ENCODE data around the gene TAX1BP1.

TAX1BP1 gene

DNA sequence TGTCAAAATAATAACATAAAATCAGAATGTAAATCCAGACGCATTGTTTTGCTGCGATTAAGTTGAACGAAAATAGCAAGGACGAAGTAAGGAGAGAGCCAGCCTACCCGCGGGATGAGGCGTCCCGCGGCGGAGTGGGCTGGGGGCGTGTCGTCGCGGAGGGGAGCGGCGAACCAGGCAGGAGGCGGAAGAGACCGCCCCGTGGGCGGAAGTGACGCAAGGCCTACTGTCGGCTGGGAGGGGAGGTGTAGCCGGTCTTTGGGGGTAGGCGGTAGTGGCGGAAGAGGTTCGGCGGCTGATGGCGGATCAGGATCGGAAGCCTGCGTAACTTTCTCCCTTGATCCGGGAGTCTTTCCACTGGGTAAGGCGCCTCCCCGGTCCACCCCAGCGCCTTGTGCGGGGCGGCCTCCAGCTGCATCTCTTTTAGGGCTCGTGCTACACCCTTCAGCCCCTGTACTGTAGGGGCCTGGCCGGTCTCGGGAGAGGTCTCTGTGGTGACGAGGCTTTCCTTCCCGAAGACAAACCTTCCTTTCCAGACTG is at the start of gene TAX1BP1:
TAX1BP1 (plus strand) TSS at position 254 of the 540 bp plus-strand sequence. CDS start 8,363 bp downstream, outside the sequence.
- peak; percentile 72 to 77 for DNase-seq (ENCODE audit: low read depth in 2 of 2)

DNA sequence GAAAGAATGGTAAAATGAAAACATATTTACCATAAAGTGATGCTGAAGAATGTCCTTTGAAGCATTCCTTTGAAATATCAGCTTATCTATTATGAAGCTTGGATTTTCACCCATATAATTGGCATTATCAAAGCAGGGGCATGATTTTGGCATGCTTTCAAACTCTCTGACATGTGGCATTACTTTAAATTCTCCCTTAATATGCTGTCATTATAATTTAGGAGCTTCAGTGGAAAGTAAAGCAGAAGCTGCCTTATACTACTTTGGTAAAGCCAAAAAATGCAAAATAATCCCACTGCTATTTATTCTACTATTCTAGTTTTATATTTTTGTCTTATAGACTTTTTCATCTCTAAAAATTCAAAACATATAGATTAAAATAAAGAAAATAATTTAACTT is 49.3 kb upstream of the TAX1BP1 start:
- no peak for DNase-seq (ENCODE audit: low read depth in 2 of 2)

DNA sequence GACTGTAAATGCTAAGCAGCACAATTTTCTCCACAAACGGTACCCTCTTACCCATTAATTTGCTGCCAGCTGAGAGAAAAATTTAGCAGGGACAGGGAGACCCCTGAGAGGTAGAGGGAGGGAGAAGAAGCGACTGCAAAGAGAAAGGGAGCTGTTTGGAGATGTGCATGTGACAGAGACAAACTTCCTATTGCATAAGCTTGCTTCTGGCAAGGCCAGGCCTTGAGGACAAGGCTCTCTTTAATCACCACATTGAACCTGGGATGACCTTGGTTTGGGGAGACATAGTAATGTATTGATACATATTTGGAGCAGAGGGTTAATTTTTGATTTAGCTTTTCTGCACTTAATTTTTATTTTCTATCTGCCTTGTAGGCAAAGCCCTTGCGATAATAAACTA is 46.2 kb upstream of the TAX1BP1 start:
- no peak for DNase-seq (ENCODE audit: low read depth in 2 of 2)

DNA sequence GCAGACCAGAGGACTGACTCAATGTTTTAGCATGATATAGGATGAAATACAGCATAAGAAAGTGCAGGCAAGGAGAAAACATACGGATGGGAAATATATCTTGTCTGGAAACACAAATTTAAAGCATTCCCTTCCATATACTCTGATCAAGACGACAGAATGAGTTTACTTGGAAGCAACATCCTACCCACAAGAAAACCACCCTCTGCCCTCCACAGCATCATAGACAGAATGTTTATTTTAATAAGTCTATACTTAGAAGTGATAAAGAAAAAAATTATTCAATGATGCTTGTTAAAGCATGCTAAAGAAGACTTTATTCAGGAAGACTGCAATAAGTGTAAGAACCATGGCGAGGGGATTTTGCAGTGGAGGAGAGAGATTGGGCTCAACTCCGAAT is 44.9 kb upstream of the TAX1BP1 start:
- DNase-seq (ENCODE audit: low read depth in 2 of 2), result no peak

DNA sequence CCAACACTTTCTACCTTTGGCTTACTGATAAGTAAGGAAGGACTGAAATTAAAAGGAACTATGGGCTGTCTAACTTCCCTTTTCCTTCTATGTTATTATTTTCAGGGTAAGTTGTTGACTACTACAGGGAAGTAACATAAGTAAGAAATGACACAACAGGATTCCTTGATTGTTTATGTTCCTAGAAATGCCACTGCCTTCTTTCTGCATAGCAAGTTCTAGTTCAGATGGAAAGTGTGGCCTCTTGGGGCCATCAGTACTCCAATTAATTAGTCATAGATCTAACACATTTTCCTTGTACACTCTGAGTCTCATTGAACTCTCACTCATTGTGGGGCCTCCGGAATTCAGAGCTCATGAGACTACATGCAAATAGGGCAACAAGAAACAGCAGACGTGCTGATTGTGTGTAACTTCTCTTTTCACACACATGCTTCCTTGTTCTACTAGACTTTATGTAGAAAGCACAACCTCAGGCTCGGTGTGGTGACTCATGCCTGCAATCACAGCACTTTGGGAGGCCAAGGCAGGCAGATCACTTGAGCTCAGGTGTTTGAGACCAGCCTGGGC is 42.0 kb upstream of the TAX1BP1 start:
- DNase-seq (ENCODE audit: low read depth in 2 of 2), result no peak

DNA sequence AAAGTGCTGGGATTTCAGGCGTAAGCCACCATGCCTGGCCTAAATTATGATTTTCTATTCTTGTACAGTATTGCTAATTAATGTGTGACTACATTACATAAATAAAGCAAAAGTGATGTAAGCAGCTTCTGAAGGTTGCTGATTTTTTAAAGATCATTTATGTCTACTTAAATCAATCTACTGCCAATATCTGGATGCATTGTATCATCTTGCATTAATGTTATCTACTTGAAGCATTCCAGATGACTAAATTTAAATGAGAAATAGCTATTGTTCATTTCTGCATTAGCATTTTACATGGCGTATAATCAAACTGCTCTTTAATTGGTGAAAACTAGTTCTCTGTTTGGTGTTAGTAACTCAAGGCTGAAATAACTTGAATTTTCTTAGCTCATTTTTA is 40.2 kb upstream of the TAX1BP1 start:
- no peak for DNase-seq (ENCODE audit: low read depth in 2 of 2)

DNA sequence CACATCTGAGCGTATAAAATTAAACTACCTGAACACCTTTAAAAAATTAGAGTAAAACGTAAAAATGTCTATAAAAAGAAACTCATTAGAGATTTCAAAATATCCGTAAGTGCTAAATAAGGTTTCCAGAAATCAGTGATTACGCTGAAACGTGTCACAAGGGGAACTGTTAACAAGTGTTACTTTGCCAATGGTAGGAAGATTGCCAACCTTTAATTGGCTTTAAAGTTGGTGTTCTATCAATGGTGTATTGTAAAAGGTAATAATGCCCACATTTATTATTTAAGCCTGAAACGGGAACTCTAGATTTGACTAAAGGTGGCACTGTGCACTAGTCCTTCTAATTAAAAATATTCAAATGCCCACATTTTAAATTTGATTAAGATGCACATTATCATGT is 39.5 kb upstream of the TAX1BP1 start:
- no peak for DNase-seq (ENCODE audit: low read depth in 2 of 2)

DNA sequence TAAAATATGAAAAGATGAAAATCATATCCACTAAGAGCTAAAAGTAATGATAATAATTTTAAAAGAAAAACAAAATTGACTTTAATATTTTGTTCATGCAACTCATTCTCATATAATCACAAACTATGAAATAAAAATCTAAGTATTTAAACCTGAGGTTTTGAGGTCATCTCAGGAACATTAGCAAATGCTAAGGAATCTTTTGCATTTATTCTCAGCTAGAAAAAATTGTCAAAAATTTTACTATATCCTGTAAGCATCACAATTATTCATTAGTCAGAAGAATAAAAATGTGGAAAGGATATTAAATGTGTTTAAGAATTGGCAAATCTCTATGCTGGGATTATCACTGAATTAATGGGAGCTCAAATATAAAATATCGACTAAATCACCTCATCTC is 36.8 kb upstream of the TAX1BP1 start:
- no peak for DNase-seq (ENCODE audit: low read depth in 2 of 2)

DNA sequence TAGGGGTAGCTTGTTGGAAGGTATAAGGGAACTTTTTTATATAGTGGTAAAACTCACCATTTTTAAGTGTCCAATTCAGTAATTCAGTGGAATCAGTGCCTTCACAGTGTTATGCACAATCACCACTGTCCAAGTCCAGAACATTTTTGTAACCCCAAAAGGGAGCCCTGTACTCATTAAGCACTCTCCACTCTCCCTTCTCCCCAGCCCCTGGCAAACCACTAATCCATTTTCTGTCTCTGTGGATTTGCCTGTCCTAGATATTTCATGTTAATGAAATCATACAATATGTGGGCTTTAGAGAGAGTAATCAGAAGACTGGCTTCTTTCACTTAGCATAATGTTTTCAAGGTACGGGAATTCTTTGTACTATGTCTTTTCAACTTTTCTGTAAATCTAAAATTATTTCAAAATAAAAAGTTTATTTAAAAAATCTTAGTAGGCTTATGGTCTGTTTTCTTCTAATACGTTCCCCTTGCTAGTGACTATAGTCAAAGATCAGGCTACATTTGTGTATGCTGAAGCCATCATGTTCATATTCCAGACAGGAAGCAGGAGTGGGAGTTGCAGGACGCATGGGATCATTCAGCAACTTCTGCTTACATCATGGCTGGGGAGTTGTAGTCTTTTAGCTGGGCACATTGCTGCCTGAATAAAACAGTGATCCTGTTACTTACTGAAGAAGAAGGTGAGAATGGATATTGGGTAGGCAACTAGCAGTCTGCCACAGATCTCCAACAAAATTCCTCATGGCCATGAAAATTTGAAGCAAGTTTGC is 35.4 kb upstream of the TAX1BP1 start:
- no peak for DNase-seq (ENCODE audit: low read depth in 2 of 2)

DNA sequence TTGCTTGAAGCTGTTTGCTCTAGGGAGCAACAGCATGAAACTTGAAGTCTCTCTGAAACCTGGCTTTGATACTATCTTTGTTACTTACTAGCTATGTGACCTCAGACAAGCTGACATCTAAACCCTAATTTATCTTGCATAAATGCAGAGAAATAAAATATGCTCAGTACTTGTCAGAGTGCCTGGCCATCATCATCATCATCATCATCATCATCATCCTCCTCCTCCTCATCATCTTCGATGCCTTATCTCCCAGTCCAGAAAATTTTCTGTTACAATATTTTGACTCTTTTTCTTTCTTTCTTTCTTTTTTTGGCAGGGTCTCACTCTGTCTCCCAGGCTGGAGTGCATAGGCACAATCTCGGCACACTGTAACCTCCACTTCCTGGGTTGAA is 34.8 kb upstream of the TAX1BP1 start:
- DNase-seq (ENCODE audit: low read depth in 2 of 2), result no peak

DNA sequence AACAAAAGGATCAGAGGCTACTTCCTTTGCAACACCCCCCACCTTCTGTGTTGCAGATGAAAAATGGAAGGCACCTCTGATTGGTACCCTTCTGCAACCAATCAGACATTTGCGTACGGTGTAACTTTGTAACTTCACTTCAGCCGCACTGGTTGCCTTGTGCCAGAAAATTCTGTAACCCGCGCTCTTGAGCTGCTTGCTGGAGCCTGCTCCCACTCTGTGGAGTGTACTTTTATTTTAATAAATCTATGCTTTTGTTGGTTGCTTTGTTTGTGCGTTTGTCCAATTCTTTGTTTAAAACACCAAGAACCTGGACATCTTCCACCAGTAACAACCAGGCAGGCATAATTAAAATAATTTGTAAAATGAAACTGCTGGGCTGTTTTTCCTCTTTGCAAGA is 31.5 kb upstream of the TAX1BP1 start:
- no peak for DNase-seq (ENCODE audit: low read depth in 2 of 2)

DNA sequence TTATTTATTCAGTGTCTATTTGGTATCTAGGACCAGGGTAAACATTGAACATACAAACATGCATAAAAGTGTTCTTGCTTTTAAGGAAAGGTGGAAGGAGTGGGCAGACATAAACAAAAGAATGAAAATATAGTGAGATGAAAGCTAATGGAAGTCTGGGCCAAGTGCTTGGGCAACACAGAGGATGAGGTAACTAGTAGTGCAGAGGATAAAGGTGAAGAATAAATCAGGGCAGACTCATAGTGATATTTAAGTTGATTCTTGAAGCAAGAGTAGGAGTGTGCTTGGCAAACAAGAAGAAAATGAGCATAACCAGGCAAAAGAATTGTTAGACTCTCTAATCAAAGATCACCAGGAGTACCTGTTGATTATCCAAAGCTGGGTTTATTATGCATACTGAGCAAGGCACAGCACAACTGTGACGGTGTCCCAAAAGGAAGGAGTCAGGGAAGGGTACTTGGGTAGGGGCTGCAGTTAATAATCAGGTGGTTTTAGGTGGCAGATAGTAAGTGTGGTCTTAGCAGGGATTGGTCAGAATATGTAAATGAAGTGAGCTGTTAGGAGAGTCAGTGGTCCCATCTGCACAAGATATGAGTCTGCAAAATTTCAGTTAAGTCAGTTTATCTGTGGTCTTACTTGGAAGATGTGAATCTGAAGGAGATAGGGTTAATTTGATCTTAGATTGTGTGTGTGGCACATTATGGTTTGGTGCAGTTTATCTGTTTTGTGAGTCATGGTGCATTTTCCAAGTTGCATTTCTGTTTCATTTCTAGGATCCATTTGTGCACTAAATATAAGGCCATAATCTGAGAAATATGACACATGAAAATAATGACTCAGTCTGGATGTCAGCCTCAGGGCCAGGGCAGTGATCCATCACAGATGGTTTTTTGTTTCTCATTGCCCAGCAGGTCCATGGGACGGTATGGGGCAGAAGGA is 30.6 kb upstream of the TAX1BP1 start:
- DNase-seq (ENCODE audit: low read depth in 2 of 2), result no peak

DNA sequence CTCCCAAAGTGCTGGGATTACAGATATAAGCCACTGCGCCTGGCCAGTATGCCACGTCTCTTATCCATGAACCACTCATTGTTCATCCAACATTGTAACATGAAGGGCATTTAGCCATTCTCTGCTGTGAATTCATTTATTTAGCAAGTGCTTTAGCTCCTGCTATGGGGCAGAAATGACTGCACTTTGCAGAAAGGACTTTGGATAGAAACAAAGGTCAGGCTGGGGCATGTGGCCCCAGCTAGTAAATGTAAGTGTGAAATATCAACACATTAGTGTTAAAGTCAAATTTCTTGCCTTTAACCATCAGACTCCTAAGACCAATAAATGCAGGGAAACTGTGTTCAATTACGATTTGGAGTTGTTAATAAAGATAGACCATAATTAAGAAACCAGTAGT is 27.7 kb upstream of the TAX1BP1 start:
- DNase-seq (ENCODE audit: low read depth in 2 of 2), result no peak

DNA sequence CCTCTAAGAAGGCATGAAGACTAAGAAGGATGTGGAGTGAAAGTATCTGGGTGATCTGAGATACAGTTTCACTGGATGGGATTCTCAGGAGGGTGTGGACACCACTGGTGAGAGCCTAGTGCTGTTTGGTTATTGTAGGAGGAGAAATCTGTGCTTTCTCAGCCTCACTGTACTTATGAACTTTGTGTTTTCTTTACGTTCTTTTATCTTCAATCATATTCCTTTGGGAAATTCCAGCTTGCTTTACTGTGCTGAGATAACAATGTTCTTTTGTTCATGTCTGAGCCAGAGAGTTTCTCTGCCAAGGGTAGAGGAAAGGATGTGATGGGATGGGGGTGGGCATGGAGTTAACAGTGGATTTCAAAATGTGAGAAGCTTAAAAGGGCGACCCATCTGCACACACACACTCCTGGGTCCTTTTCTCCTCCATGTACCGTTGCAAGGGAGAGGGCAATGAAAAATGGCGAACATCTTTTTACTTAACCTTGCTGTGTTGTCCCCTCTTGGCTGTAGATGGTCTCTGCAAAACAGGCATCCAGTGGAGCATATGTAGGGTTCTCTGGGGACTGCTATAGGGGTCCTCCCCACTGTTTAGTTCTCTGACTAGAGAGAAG is 25.0 kb upstream of the TAX1BP1 start:
- DNase-seq (ENCODE audit: low read depth in 2 of 2), result no peak

DNA sequence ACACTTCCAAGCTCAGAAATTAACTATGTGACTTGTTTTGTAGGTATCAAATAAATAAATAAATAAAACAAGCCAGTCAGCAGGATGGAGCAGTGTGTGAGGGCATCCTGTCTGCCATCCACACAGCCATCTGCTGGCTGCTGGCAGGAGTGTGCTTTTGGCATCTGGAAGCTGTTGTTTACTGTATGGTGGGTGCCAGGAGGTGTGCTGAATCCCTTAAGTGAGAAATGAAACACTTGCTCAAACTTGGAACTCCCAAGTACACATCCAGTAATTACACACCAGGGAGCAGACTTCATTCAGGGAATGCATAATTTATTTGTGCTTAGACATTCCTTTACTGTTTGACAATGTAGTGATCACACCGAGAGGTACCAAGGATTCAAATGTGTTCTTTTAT is 16.9 kb upstream of the TAX1BP1 start:
- no peak for DNase-seq (ENCODE audit: low read depth in 2 of 2)

DNA sequence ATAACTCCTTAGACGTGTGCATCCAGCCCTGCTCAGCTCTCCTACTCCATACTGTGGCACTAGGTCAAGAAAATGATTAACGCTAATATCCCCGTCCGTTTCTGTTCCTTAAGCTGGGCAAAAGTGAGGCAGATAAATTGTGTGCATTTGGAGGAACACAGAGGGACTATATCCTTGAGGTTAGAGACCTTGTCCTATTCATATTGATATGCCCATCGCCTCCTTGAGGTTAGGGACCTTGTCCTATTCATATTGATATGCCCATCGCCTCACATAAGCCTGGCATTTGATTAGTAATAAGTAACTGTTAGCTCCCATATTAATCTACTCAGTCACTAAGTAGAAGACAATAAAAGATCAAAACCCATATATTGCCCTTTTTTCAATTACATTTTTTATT is 12.9 kb upstream of the TAX1BP1 start:
- DNase-seq (ENCODE audit: low read depth in 2 of 2), result no peak

DNA sequence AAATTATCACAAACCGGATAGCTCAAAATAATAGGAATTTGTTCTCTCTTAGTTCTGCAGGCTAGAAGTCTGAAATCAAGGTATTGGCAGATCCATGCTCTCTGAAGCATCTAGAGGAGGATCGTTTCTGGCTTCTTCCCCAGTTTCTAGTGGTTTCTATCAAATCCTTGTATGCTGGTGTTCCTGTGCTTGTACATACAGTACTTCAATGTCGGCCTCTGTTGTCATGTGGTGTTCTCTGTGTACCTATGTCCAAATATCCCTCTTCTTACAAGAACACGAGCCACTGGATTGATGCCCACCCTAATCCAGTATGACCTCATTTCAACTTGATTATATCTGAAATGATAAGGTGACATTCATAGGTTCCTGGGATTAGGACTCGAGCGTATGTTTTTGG is 9.8 kb upstream of the TAX1BP1 start:
- no peak for DNase-seq (ENCODE audit: low read depth in 2 of 2)

DNA sequence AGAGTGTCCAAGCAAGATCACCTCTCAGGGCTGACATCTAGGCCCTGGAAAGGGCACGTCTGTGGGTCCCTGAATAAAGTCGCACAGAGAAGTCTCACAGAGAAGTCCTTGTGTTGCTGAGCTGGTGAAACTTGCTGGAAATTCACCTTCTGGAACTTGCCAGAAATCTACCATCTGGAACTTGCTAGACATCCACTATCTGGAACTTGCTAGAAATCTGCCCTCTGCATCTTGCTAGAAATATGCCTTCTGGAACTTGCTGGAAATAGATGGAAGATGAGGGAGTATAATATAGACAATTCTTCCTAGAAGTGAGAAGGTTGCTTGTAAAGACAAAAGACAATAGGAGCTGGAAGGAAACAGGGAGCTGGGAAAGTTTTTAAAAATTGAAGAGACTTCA is 5.4 kb upstream of the TAX1BP1 start:
- DNase-seq (ENCODE audit: low read depth in 2 of 2), result no peak

DNA sequence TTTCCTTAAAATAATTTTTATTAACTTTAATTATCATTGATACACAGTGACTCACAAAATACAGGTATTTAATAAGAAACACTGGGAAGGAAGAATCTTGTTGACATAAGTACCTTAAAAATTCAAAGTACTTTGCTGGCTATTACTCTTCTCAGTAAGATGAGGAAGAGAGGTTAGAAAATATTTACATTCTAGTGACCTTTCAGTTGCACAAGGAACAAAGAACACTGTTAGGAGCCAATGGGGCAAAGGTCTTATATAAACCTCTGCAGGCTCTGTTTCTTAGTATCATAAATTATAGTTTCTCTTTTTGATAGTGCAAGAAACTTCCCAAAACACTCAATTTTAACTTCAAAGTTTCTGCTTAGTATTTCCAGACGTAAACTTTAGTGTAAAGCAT is 4.8 kb upstream of the TAX1BP1 start:
- DNase-seq (ENCODE audit: low read depth in 2 of 2), result no peak

DNA sequence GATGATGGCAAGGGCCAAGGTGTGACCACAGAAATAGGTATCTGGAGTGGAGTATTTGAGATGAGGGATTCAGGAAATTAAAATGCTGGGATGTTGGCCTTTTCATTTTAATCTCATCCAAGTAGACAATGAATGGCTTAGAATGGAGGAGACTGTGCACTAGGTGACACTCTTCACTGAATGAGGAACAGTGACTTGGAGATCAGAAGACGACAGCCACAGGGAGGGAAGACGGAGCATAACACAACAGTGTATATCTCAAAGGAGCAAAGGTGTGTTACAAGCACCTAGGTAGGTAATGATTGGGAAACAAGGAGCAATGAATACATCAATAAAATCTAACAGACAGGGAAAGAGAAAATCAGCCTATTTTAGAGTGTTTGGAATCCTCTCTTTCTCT is 4.1 kb upstream of the TAX1BP1 start:
- DNase-seq (ENCODE audit: low read depth in 2 of 2), result no peak

DNA sequence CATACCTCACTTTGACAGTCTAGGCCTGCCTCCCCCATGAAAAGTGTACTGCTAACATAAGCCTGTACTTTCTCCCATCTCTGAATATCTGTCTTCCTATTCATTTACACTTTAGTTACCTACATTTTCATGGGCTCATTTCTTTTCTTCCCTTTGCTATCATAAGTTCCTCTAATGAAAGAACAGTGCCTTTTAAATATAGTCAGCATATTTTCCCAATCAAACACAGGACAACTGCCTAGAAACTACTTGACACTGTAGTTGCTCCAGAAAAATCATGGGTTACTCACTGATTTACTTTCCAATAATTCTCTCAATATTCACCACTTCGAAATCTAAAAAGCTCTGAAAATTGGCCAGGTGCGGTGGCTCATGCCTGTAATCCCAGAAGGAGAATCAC is 2.8 kb upstream of the TAX1BP1 start:
- no peak for DNase-seq (ENCODE audit: low read depth in 2 of 2)

DNA sequence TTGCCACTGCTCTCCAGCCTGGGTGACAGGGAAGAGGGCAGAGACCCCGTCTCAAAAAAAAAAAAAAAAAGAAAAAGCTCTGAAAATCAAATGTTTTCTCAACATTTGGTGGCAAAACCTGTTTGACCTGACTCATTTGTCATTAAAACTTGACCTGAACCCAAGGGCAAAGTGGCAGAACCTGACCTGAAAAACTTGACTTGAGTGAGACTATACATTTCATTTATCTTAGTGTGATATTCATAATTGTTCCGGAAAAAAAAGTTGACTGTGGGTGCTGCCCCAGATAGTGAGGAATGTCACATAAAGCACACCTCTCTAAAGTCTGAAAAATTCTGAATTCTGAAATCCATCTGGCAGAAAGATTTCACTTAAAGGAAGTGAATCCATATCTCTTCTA is 2.3 kb upstream of the TAX1BP1 start:
- no peak for DNase-seq (ENCODE audit: low read depth in 2 of 2)

Data from fibroblast of skin of left biceps (primary cell).